ENCODE measurements around the gene EPS8L2. TPM values are rescaled to one million over a fixed set of nuclear protein-coding genes. Genes with fewer than 3 reads are reported as not detected.
A peak's percentile ranks its signal among the peaks of the same experiment; 100 is the strongest.

EPS8L2 gene
- total RNA-seq, 4 donors from 2014 or later, result 5.6 to 31.6 (median 24.9) TPM

- Histone ChIP-seq H3K4me3 (no peak overlapping the region), H3K4me1 (peaks cover 23 to 49% (median 40%) of the 10 kb centered on the region in 4 donors), H3K9me3 (no peaks in the 10 kb centered on the region), H3K36me3 (no peaks in the 10 kb centered on the region), H3K27ac (replicated peaks in 1 of 4) (peak overlapping the region in 2 of 4 donors; percentile 39 to 54), H3K27me3 (peaks cover 10 to 79% (median 31%) of the 10 kb centered on the region in 4 donors)
- intact Hi-C loops (cut with DNase I), result loop anchor here (1.0 kb wide), 1 partner anchor 172 kb away; no protein-coding TSS in a partner anchor
- no peak for DNase-seq (ENCODE audit: extremely low spot score)
- 93% methylated on average over 8 of the region's 12 CpGs for WGBS
- TF ChIP-seq, protein P1, sequence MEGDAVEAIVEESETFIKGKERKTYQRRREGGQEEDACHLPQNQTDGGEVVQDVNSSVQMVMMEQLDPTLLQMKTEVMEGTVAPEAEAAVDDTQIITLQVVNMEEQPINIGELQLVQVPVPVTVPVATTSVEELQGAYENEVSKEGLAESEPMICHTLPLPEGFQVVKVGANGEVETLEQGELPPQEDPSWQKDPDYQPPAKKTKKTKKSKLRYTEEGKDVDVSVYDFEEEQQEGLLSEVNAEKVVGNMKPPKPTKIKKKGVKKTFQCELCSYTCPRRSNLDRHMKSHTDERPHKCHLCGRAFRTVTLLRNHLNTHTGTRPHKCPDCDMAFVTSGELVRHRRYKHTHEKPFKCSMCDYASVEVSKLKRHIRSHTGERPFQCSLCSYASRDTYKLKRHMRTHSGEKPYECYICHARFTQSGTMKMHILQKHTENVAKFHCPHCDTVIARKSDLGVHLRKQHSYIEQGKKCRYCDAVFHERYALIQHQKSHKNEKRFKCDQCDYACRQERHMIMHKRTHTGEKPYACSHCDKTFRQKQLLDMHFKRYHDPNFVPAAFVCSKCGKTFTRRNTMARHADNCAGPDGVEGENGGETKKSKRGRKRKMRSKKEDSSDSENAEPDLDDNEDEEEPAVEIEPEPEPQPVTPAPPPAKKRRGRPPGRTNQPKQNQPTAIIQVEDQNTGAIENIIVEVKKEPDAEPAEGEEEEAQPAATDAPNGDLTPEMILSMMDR (IDR thresholded peaks at IDR 0.05), result no peak
- TF ChIP-seq POLR2A (IDR thresholded peaks at IDR 0.05; ENCODE audit: low read depth), result no peak
- TF ChIP-seq EP300 (IDR thresholded peaks at IDR 0.05), result no peak
- no peak for TF ChIP-seq POLR2AphosphoS5 (IDR thresholded peaks at IDR 0.05)
Observed at GRCh38 chr11:727281-727701, 21.3 kb downstream of the EPS8L2 start.

- no peak for DNase-seq (ENCODE audit: extremely low spot score)
- Histone ChIP-seq H3K36me3 (no peaks in the 10 kb centered on the region), H3K27me3 (peaks cover 7 to 77% (median 26%) of the 10 kb centered on the region in 4 donors), H3K9me3 (no peaks in the 10 kb centered on the region), H3K4me1 (peaks cover 23 to 41% (median 38%) of the 10 kb centered on the region in 4 donors), H3K27ac (replicated peaks in 1 of 4) (peak overlapping the region; percentile 7 to 54 (median 26)), H3K4me3 (no peak overlapping the region)
- TF ChIP-seq, protein P1 (IDR thresholded peaks at IDR 0.05), result peak in 2 of 3 experiments; percentile 94 to 95
- TF ChIP-seq POLR2AphosphoS5 (IDR thresholded peaks at IDR 0.05) (peak; percentile 35 to 68), EP300 (IDR thresholded peaks at IDR 0.05) (no peak), POLR2A (IDR thresholded peaks at IDR 0.05; ENCODE audit: low read depth) (no peak)
- WGBS, result 33% methylated on average over 18 of the region's 31 CpGs
- intact Hi-C loops (cut with DNase I), result loop anchor here (1.0 to 2.0 kb wide), 2 partner anchors 65 to 173 kb away; no protein-coding TSS in a partner anchor
Observed at GRCh38 chr11:727859-728748, 22.1 kb downstream of the EPS8L2 start.

GRCh38 chr11:728901-729491 lies 23.0 kb downstream of the EPS8L2 start:
- WGBS, result 72% methylated on average over 5 of the region's 15 CpGs
- H3K4me1 ChIP-seq, result peaks cover 23 to 40% (median 38%) of the 10 kb centered on the region in 4 donors
- no peak overlapping the region for H3K27ac ChIP-seq (replicated peaks in 1 of 4)
- no peak for TF ChIP-seq POLR2AphosphoS5 (IDR thresholded peaks at IDR 0.05)
- TF ChIP-seq, protein P1 (IDR thresholded peaks at IDR 0.05), result no peak
- TF ChIP-seq EP300 (IDR thresholded peaks at IDR 0.05), result no peak
- no peak for TF ChIP-seq POLR2A (IDR thresholded peaks at IDR 0.05; ENCODE audit: low read depth)
- H3K9me3 ChIP-seq, result no peaks in the 10 kb centered on the region
- intact Hi-C loops (cut with DNase I), result loop anchor here (2.0 kb wide), 1 partner anchor 66 kb away; no protein-coding TSS in a partner anchor
- peaks cover 7 to 80% (median 27%) of the 10 kb centered on the region in 4 donors for H3K27me3 ChIP-seq
- H3K4me3 ChIP-seq, result no peak overlapping the region
- H3K36me3 ChIP-seq, result no peaks in the 10 kb centered on the region
- no peak for DNase-seq (ENCODE audit: extremely low spot score)

GRCh38 chr11:729492-730074 lies 23.6 kb downstream of the EPS8L2 start:
- Histone ChIP-seq H3K4me3 (no peak overlapping the region), H3K4me1 (peaks cover 23 to 40% (median 38%) of the 10 kb centered on the region in 4 donors), H3K27ac (replicated peaks in 1 of 4) (no peak overlapping the region), H3K27me3 (peaks cover 7 to 77% (median 25%) of the 10 kb centered on the region in 4 donors), H3K36me3 (no peaks in the 10 kb centered on the region), H3K9me3 (no peaks in the 10 kb centered on the region)
- TF ChIP-seq POLR2A (IDR thresholded peaks at IDR 0.05; ENCODE audit: low read depth), result no peak
- TF ChIP-seq, protein P1 (IDR thresholded peaks at IDR 0.05), result no peak
- no peak for TF ChIP-seq POLR2AphosphoS5 (IDR thresholded peaks at IDR 0.05)
- TF ChIP-seq EP300 (IDR thresholded peaks at IDR 0.05), result no peak
- DNase-seq (ENCODE audit: extremely low spot score), result no peak
- 40% methylated on average over 11 of the region's 17 CpGs for WGBS
- intact Hi-C loops (cut with DNase I), result loop anchor here (2.0 kb wide), 1 partner anchor 67 kb away; no protein-coding TSS in a partner anchor
